ENCODE results near the gene DMRT3. TPM values are rescaled to one million over a fixed set of nuclear protein-coding genes. Genes with fewer than 3 reads are reported as not detected.

The DMRT3 gene
- total and polyA plus RNA-seq, 2 donors (not counting 1 experiment from before 2014, with no cell fraction given), result not detected

DNA sequence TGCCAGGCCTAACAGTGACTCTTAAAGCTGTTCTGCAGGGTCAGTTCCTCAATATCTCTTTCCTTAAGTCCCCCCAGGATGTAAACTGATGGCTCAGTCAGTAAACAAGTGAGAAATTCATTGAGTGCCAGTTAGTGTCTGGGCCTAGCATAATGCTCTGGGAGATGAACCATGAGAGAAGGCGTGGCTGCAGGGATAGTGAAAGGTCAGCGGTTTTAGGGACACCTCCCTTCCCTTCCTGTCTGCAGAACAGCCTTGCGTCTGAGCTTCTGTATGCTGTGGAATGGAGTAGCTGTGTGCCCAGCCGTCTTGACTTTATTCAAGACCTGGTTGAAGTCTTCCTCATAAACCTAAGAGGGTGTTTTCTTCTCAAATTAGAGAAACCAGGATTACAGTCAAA lies 46.7 kb upstream of the DMRT3 start:
- no peak for ATAC-seq (ENCODE audit: low read depth)
- TF ChIP-seq, protein P1, sequence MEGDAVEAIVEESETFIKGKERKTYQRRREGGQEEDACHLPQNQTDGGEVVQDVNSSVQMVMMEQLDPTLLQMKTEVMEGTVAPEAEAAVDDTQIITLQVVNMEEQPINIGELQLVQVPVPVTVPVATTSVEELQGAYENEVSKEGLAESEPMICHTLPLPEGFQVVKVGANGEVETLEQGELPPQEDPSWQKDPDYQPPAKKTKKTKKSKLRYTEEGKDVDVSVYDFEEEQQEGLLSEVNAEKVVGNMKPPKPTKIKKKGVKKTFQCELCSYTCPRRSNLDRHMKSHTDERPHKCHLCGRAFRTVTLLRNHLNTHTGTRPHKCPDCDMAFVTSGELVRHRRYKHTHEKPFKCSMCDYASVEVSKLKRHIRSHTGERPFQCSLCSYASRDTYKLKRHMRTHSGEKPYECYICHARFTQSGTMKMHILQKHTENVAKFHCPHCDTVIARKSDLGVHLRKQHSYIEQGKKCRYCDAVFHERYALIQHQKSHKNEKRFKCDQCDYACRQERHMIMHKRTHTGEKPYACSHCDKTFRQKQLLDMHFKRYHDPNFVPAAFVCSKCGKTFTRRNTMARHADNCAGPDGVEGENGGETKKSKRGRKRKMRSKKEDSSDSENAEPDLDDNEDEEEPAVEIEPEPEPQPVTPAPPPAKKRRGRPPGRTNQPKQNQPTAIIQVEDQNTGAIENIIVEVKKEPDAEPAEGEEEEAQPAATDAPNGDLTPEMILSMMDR (IDR thresholded peaks at IDR 0.05), result no peak
- no peak for TF ChIP-seq EZH2 (IDR thresholded peaks at IDR 0.05; ENCODE audit: borderline replicate concordance, insufficient read depth, low read depth, low read length, poor library complexity, severe bottlenecking)
- DNase-seq, result no peak
- Mint-ChIP-seq H3K4me3 (no peak overlapping the region), H3K27me3 (peaks cover 26% of the 10 kb centered on the region), H3K4me1 (no peaks in the 10 kb centered on the region), H3K9me3 (ENCODE audit: insufficient read depth) (no peaks in the 10 kb centered on the region), H3K27ac (no peak overlapping the region)
- no peak overlapping the region for H3K9ac ChIP-seq (ENCODE audit: low read length)
- no peaks in the 10 kb centered on the region for H3K4me1 ChIP-seq (ENCODE audit: control insufficient read depth in 2 of 2, insufficient read depth in 2 of 2, low read length in 2 of 2)
- no peak overlapping the region for H3K4me3 ChIP-seq (ENCODE audit: control extremely low read depth in 1 of 5, extremely low read depth in 1 of 5, insufficient read depth in 1 of 5, low read depth in 2 of 5, low read length in 4 of 5)
- no peaks in the 10 kb centered on the region for H3K79me2 ChIP-seq (ENCODE audit: control insufficient read depth, insufficient read depth, low read length)
- no CpG with 5 or more reads among the region's 4 CpGs for WGBS (ENCODE audit: insufficient coverage)
- H3K9me3 ChIP-seq (ENCODE audit: control extremely low read depth in 1 of 3, control insufficient read depth in 2 of 3, insufficient read depth in 1 of 3, low read length in 2 of 3), result no peaks in the 10 kb centered on the region
- ChIA-PET POLR2A (no interaction called here), CTCF (no interaction called here)
- no peak overlapping the region for H2AFZ ChIP-seq (ENCODE audit: insufficient read depth, low read depth, low read length, poor library complexity, severe bottlenecking)
- H4K20me1 ChIP-seq (ENCODE audit: control insufficient read depth, insufficient read depth, low read length, poor library complexity, severe bottlenecking), result no peaks in the 10 kb centered on the region
- H3K27me3 ChIP-seq (replicated peaks in 1 of 4; ENCODE audit: control extremely low read depth in 1 of 4, control insufficient read depth in 3 of 4, insufficient read depth in 4 of 4, low read length in 3 of 4), result peaks cover 0 to 6% (median 2%) of the 10 kb centered on the region in 4 experiments
- intact Hi-C loops (cut with micrococcal nuclease), result no loop called here
- H3K4me2 ChIP-seq (replicated peaks; ENCODE audit: low read depth, low read length, poor library complexity, severe bottlenecking), result no peak overlapping the region
- no peaks in the 10 kb centered on the region for H3K36me3 ChIP-seq (replicated peaks in 1 of 2; ENCODE audit: control extremely low read depth in 1 of 2, control insufficient read depth in 1 of 2, extremely low read depth in 1 of 2, insufficient read depth in 2 of 2, low read length in 1 of 2)
- H3K27ac ChIP-seq (ENCODE audit: low read length in 2 of 2), result no peak overlapping the region

DNA sequence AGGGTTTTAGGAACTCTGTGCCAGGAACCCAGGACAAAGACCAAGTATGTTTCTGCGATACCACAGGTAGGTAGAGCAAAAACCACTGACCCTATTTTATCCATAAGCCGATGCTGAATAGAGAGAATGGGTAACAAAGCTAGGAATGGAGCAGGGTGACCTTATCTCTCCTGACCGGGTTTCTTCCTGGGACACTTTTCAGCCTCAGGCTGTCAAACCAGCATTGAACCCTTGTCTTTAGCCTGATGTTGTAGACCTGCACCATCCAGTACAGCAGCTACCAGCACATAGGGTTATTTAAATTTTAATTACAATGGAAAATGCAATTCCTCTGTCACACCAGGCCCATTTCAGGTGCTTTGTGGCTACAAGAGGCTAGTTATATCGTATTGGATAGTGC lies 43.1 kb upstream of the DMRT3 start:
- peaks cover 0 to 2% (median 0%) of the 10 kb centered on the region in 3 donors for H3K9me3 ChIP-seq (ENCODE audit: control extremely low read depth in 1 of 3, control insufficient read depth in 2 of 3, insufficient read depth in 1 of 3, low read length in 2 of 3)
- no CpG with 5 or more reads among the region's 4 CpGs for WGBS (ENCODE audit: insufficient coverage)
- H3K36me3 ChIP-seq (replicated peaks in 1 of 2; ENCODE audit: control extremely low read depth in 1 of 2, control insufficient read depth in 1 of 2, extremely low read depth in 1 of 2, insufficient read depth in 2 of 2, low read length in 1 of 2), result no peaks in the 10 kb centered on the region
- TF ChIP-seq, protein P1 (IDR thresholded peaks at IDR 0.05), result no peak
- TF ChIP-seq EZH2 (IDR thresholded peaks at IDR 0.05; ENCODE audit: borderline replicate concordance, insufficient read depth, low read depth, low read length, poor library complexity, severe bottlenecking), result no peak
- no peak overlapping the region for H3K4me3 ChIP-seq (ENCODE audit: control extremely low read depth in 1 of 5, extremely low read depth in 1 of 5, insufficient read depth in 1 of 5, low read depth in 2 of 5, low read length in 4 of 5)
- H3K4me3 Mint-ChIP-seq, result no peak overlapping the region
- ATAC-seq (ENCODE audit: low read depth) (no peak), DNase-seq (no peak)
- intact Hi-C loops (cut with micrococcal nuclease), result no loop called here
- H4K20me1 ChIP-seq (ENCODE audit: control insufficient read depth, insufficient read depth, low read length, poor library complexity, severe bottlenecking), result no peaks in the 10 kb centered on the region
- H3K9ac ChIP-seq (ENCODE audit: low read length), result no peak overlapping the region
- no peaks in the 10 kb centered on the region for H3K79me2 ChIP-seq (ENCODE audit: control insufficient read depth, insufficient read depth, low read length)
- no peaks in the 10 kb centered on the region for H3K9me3 Mint-ChIP-seq (ENCODE audit: insufficient read depth)
- peaks cover 35% of the 10 kb centered on the region for H3K27me3 Mint-ChIP-seq
- no peaks in the 10 kb centered on the region for H3K4me1 ChIP-seq (ENCODE audit: control insufficient read depth in 2 of 2, insufficient read depth in 2 of 2, low read length in 2 of 2)
- H2AFZ ChIP-seq (ENCODE audit: insufficient read depth, low read depth, low read length, poor library complexity, severe bottlenecking), result no peak overlapping the region
- peaks cover 0 to 10% (median 5%) of the 10 kb centered on the region in 4 experiments for H3K27me3 ChIP-seq (replicated peaks in 1 of 4; ENCODE audit: control extremely low read depth in 1 of 4, control insufficient read depth in 3 of 4, insufficient read depth in 4 of 4, low read length in 3 of 4)
- ChIA-PET POLR2A (no interaction called here), CTCF (interaction anchor here (1.5 kb wide), 1 partner anchor 8 kb away, joined by 3 read pairs; no protein-coding TSS in a partner anchor)
- no peak overlapping the region for H3K27ac ChIP-seq (ENCODE audit: low read length in 2 of 2)
- no peak overlapping the region for H3K27ac Mint-ChIP-seq
- H3K4me1 Mint-ChIP-seq, result no peaks in the 10 kb centered on the region
- H3K4me2 ChIP-seq (replicated peaks; ENCODE audit: low read depth, low read length, poor library complexity, severe bottlenecking), result no peak overlapping the region

Measured in B cell (primary cell).